HG03095 (cell line): ENCODE data around the gene KIF1A.
"Not testable (repeated sequence)": the region's sequence is repeated elsewhere in the genome, so short reads cannot be mapped to it uniquely, and the experiment has no call there.

Experiments
- ATAC-seq: cut with Tn5 transposase; IDR thresholded peaks from one replicate; pipeline ENCODE4 v1.9.1; 2021; ENCODE audit warnings: moderate library complexity; ENCODE audit not compliant: unreplicated experiment

The KIF1A gene

DNA sequence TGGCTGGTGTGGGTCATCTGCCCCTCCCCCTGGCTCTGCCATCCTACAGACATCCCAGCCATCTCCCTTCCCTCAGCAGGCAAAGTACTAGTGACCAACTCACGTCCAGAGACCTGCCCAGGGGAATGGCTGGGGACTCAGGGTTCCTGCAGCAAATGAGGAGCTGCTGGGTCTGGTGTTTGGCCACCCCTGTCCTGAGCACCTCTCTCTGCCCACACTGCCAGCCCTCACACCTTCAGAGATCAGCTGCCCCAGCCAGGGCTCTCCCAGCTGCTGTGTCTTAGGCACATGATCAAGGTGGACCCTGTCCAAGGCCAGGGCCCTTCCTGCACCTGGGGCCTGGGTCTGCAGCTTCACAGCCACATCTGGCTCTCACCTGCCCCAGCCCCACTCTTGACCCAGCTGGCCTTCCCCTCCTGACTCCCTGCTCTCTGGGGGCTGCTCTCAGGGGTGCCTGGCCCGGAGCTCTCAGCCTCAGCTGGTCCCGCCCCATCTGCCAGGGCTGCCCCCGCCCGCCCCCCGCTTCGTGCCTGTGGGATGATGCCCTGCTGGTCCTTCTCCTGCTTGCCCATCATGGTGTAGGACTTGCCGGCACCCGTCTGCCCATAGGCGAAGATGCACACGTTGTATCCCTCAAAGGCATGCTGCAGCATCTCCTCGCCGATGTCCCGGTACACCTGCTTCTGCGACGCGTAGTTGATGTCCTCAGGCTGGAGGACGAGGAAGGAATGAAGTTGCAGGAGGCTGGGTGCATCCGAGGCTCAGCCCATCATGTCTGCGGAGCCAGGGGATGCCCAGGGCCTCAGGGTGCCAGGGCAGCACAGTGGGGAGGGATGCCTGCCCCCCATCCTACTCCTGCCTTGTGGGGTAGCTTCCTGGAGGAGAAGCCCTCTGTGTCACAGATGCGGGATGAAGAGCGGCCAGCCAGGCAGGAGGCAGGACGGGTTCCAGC is 32.2 kb downstream of the KIF1A start:
- ATAC-seq = no peak

DNA sequence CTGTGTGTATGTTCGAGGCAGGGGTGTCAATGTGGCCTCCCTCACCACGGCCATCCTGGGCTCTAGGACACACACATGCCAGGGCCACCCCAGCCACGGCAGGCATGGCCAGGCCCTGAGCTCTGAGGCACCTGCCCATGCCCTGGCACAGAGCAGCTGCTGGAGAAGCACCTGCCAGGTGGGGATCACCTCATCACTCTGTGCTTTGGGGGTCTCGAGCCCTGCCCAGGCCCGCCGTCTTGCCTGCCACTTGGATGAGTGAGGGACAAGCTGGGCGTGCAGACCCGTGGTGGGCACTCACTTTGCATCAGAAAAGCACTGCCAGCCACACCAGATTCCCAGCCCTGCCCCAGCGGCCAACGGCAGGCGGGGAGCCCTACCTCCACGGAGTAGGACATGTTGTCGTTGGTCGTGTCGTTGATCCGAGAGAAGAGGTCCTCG is 33.1 kb downstream of the KIF1A start:
- ATAC-seq = no peak

DNA sequence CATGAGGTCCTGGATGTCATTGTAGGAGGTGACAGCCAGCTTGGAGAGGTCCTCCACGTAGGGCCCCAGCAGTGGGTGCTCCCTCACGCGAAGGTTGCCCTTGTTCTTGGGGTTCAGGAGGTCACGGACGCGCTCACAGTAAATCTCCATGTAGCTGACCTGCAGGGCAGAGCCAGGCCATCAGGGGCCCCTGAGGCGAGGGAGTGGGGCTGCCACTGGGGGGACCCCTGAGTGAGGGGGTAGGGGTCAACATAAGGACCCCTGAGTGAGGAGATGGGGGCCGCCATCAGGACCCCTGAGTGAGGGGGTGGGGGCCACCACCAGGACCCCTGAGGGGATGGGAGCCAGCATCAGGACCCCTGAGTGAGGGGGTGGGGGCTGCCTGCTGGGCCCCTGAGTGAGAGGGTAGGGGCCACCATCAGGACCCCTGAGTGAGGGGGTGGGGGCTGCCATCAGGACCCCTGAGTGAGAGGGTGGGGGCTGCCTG is 33.6 kb downstream of the KIF1A start:
- ATAC-seq = no peak

DNA sequence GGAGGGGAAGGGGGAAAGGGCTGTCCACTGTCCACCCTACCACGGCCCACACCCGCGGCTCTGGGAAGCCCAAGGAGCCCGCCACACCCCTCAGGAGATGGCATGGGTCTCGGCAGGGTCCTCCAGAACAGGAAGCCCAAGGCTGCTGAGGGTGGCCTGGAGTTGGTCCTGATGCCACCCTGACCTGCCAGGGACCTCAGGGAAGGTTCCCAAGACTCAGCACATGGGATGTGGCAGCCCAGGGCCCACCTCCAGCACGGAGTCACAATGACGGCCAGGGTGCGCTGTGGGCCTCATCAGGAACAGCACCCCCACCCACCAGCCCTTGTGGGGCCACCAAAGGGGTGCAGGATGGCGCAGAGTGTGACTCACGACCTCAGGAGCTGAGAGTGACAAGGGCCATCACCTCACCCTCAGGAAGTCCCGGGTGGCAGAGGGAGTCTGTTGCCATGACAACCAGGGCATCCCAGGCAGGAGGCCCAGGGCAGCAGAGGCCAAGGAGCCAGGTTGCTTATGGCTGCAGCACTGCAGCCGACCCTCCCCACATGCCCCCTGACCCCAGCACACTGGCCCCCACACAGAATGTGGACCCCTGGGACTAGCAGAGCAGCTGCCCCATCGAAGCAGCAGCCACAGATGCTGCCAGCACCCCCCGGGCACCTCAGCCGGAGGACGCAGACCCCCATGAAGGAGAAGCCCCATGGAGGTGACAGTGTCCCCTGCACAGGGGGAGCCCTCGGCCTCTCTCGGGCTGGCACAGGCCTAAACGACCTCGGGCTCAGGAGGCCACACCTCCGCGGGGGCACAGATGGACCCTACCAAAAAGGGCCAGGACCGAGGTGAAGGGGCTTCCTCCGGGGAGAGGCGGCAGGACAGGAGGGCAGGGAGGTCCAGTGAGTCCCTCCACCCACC is 34.3 kb downstream of the KIF1A start:
- ATAC-seq = no peak

DNA sequence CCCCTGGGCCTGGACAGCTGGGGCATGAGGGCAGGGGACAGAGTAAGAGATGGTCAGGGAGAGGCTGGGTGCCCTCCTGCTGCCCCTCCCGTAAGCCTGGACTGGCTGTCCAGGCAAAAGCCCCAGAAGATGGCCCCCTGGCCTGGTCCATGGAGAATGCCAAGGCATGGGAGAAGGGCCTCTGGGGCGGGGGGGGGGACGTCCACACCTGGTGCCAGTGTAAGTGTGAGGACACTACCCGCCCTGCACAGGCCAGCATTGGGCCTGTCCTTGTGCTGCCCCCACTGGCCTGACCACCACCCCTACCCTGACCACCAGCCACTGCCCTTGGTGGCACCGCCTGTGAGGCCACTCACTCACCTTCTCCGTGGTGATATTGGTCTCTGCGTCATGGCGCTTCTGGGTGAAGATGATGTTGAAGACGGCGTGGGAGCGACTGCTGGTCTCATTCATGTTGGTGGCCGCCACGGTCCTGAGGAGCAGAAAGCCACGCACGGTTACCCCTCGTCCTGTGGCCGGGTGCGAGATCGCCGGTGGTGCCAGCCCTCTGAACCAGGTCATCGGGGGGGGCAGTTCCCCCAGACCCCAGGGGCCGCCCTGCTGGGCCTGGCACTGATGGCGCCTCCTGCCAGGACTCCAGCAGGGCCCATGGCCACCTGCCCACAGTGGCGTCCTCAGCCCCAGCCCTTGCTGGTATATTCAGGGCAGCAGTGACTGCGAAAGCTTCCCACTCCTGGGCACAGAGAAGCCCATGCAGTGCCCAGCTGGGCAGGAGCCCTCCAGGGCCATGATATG is 35.2 kb downstream of the KIF1A start:
- ATAC-seq = no peak

DNA sequence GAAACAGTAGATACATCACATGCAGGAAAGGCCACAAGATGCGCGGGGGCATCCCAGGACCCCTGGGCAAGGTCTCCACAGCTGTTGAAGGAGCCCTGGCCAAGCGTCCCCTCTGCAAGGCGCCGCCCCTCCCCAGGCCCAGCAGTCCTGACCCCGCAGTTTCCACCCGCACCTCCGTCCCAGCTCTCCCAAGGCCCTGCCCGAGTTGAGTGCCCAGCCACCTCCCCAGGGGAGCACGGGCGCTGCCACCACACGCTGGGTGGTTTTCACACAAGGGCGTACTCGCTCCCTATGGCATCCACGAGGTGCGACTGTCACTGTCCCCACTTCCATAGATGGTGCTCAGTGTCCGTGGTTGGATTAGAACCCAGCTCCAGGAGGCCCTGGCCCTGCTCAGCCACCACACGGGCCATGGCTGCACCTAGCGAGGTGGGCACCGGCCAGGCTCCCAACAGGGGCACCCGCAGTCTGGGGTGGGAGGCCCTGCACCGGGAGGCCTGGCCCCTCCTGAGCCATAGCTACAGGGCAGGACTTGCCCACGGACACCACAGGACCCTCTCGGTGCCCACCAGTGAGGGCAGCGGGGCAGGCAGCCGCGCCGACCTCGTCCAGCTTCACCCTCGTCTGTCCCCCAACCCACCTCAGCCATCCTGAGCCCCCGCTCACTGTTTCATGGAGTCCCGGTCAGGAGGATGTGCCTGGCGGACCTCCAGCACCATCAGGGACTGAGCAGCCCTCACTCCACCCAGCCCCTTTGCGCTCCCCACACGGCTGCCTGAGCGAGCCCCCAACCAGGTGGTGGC is 36.0 kb downstream of the KIF1A start:
- no peak for ATAC-seq

DNA sequence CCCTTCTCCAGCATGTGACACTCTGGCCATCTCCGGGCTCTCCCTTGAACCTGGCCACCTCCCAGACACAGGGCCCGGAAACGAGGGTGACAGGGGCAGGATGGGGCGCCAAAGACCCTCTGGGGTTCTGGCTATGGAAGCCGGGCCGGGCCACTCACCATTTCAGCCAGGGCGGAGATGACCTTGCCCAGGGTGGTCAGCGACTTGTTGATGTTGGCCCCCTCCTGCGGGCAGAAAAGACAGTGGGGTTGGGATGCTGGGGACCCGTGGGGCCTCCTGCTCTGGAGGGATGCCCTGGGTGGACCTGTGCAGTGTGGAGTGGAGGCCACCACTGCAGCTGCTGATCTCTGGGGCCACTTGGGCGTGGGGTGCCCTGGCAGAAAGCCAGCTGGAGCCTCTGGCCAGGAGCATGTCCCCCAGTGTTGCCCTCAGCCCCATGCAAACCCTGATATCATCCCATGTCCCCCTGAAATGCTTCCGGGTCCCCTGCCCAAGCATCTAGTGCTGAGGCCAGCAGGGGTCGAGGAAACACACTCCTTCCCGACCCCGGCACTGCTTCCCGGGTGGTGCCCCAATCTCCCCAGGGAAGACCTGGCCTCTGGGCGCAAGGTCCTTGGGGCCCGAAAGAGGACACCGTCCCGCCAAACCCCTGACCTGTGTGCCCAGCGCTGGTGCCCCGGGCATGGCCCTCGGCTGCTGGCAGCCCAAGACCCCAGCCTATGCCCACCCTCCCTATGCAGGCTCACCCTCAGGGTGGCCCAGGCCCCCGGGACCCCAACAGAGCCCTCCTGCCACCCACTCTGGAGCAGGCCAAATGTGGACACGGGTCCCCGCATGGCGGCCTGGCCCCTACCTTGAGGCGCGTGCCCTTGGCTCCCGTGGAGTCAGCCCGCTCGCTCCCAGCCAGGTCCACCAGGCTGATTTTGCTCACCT is 36.9 kb downstream of the KIF1A start:
- ATAC-seq = no peak

DNA sequence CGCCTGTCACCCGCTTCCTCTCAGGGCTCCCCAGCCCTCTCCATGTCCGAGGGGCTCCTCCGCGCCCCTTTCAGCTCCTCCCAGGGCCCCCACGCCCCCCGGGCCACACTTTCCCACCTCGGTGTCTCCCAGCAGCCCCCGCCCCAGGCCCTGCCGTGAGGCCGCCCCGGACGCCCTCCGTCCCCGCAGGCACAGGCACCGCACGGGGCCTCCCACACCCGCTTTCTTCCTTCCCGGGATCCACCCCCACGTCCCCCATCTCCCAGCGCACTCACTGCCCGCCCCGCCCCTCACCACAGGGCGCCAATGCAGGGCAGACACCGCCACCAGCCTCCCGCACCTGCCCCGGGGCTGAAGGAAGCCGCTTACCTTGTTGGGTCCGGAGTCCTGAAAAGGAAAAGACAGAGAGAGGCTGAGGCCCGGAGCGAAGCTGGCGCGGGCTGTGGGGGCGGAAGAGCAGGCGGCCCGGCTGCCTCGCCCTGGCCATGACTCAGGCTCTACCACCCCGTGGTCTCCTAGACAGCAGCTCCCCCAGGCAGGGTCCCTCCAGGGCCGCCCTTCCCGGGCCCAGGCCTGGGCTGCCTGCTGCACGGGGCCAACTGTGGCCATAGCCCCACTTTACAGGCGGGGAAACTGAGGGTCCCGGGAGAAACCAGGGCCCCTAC is 37.7 kb downstream of the KIF1A start:
- no peak for ATAC-seq

DNA sequence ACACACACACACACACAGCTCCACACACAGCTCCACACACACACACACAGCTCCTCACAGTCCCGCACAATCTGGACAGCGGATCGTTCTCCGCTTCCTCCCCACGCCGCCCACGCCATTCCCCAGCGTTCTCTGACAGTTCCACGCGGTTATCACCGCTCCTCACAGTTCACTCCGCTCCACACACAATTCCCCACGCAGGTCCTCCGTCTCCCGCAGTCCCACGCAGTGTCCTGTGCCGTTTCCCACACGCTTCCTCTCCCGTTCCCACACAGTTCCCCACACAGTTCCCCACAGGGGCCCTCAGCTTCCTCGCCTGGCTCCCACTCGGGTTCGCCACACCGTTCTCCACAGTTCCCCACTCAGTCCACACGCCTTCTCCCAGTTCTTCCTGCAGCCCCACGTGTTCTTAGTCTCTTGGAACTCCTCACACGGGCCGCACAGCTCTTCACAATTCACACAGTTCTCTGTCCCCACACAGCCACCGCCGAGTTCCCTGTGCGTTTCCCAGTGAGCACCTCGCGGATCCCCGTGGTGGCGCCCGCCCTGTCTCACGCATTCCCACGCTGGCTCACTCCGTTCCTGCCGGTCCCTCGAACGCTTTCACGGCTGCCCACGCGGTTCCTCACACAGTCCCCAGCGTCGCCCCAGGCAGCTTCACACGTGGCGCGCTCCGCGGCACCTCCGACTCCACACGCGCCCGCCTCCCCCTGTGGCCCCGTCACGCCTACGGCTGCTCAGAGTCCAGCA is 38.4 kb downstream of the KIF1A start:
- ATAC-seq = no peak

DNA sequence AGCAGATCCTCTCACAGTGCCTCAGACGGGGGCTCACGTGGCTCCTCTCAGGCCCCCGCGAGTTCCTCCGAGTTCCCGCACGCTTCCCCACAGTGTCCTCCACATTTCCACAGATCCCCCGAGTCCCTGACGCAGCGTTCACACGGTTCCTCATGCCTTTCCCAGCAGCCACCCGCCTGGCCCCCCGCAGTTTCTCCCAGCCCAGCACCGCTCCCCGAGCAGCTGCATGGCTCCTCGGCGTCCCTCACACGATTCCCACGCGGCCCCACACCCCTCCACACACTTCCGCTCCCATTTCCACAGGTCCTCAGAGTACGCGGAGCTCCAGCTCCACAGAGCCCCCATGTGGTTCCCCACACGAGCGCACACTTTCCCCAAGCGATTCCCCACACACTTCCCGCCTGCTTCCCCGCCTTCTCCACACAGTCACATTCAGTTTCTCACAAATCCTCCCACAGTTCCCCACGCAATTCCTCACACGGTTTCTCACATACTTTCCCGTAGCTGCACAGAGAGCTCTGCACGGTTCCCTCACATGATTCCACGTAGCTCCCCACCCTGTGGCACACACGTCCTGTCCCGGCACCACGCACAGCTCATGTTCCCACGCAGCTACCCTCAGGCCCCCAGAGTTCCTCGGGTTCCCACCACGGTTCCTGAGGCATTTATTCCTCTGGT is 39.9 kb downstream of the KIF1A start:
- ATAC-seq = no peak

DNA sequence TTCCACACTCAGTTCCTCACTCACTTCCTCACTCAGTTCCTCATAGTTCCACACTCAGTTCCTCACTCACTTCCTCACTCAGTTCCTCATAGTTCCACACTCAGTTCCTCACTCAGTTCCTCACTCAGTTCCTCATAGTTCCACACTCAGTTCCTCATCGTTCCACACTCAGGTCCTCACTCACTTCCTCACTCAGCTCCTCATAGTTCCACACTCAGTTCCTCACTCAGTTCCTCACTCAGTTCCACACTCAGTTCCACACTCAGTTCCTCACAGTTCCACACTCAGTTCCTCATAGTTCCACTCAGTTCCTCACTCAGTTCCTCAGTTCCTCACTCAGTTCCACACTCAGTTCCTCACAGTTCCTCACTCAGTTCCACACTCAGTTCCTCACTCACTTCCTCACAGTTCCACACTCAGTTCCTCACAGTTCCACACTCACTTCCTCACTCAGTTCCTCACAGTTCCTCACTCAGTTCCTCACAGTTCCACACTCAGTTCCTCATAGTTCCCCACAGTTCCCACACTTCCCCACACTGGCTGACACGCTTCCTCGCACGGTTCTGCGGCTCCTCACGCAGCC is 40.7 kb downstream of the KIF1A start:
- ATAC-seq = not testable (repeated sequence)

DNA sequence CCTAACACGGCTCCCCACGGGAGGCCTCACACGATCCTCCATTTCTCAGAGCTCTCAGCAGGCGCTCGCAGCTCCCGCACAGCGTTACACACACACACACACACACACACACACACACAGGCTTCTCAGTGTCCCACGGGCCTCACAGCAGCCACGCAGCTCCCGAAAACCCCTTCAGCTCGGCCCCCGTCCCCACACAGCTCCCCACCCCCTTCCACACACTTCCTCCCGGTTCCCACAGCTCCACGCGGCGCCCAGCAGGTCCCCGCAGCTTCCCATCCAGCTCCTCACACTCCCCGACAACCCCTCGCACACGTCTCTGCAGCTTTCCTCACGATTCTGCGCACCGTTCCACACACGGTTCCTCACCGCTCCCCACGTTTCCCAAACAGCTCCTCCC is 41.6 kb downstream of the KIF1A start:
- no peak for ATAC-seq

DNA sequence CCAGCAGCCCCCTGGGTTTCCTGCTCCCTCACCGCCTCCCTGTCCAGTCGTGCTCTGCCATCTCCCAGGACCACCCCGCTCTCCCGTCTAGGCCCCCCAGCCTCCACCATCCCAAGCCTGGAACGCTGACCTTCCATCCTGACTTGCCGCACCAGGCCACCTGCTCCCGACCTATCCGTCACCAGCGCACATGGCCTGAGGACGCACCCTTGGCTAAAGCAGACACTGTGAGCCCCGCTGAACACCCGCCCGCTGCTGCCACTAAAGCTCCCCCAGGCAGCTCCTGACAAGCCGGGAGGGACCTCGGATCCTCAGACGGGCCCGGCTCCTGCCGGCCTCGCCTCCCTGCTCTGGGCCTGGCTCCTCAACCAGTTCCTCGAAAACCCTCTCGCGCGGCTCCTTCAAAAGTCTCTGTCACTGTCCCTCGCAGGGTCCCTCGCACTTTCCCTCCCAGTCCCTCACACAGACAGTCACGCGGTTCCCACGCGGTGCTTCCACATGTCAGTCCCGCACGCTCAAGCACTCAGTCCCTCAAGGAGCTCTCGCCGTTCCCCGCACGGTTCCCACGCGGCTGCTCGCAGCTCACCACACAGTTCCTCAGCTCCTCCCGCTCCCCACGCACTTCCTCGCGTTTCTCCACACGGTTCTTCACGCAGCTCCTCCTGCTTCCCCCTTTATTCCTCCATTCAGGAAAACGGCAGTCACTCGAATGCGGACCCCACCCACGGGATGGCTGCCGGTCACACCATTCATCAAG is 42.4 kb downstream of the KIF1A start:
- no peak for ATAC-seq

DNA sequence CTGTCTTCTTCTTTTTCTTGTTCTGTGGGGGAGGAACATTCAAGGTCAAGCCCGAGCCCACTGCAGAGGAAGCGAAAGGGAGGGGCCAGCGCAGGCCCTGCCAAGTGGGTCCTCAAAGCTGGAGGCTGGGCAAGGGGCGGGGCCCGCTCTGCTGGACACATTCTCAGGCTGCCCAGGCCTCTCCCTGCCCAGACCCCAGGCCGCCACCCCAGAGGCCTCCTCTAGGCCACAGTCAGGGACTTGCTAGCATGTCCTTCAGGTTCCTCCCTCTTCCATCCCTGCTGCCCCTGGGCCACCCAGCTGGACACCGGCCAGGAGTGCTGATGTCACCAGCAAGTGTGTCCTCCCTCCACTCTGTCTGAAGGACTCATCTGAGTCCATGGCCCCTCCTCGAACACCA is 44.1 kb downstream of the KIF1A start:
- no peak for ATAC-seq

DNA sequence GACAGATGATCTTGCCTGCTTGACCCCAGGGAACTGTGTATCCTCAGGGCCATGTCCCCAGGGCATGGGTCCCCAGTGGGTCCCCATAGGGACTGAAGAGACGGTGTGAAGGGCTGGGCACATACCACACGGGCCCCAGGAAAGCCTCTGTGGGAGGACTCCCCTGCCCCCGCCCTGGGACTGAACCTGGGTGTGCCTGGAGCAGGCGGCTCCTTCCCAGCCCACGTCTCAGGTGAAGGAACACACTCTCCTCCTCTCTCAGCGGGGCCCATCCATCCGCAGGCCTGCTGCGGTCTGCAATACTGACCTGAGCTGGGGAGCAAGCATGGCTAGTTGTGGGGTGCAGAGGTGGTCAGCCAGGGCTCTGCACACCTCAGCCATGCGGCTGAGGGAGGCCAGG is 45.2 kb downstream of the KIF1A start:
- ATAC-seq = no peak

DNA sequence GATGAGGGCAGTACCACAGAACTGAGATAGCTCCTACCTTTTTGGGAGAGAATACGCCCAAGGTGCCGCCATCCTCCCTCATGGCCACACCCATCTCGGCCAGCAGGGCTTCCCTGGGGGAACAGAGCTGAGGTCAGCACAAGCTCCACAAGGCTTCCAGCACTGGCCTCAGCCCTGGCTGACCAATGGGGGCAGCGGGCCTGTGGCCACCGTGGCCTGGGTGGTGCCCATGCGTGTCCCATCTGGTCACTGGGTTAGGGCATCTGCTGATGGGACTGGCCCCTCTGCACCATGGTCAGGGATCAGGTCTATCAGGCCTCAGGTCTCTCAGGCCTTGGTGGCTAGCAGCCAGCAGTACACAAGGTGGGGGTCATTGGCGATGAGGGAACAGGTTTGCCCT is 50.9 kb downstream of the KIF1A start:
- no peak for ATAC-seq
